Measurements from ENCODE around the gene RGS6.

DNA sequence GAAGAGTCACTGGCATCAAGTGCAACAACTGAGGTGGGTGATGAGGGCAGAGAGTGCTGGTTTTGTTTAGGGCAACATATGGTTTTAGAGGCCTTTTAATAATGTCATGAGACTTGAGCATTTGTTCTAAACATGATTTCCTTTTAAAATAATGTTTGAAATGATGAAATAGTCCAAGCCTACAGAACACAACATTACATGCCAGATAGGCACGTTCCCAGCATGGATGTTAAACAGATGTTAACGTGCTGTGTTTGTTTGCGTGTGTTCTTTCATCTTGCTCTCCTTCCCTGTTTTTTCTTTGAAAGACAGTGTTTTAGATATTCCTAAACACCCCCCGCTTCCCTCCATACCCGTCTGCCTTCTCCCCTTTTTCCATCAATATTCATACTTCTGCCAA, 82.3 kb downstream of the RGS6 start:
- TF ChIP-seq SUZ12 (IDR thresholded peaks at IDR 0.05), result no peak
- TF ChIP-seq HDGF (IDR thresholded peaks at IDR 0.05; ENCODE audit: borderline replicate concordance), result no peak
- TF ChIP-seq BHLHE40 (IDR thresholded peaks at IDR 0.05; ENCODE audit: borderline replicate concordance), result no peak
- TF ChIP-seq L3MBTL2 (conservative IDR thresholded peaks at IDR 0.05), result no peak
- no peak for TF ChIP-seq SP1 (IDR thresholded peaks at IDR 0.05)
- TF ChIP-seq FOXK2 (IDR thresholded peaks at IDR 0.05), result no peak
- TF ChIP-seq ELF4 (IDR thresholded peaks at IDR 0.05), result no peak
- TF ChIP-seq ZNF384 (IDR thresholded peaks at IDR 0.05), result no peak
- TF ChIP-seq TARDBP (IDR thresholded peaks at IDR 0.05), result no peak
- no peak for TF ChIP-seq ARNT (IDR thresholded peaks at IDR 0.05)
